ENCODE measurements around the gene UNC119.
"Not testable (repeated sequence)": the region's sequence is repeated elsewhere in the genome, so short reads cannot be mapped to it uniquely, and the experiment has no call there.

UNC119 gene

DNA sequence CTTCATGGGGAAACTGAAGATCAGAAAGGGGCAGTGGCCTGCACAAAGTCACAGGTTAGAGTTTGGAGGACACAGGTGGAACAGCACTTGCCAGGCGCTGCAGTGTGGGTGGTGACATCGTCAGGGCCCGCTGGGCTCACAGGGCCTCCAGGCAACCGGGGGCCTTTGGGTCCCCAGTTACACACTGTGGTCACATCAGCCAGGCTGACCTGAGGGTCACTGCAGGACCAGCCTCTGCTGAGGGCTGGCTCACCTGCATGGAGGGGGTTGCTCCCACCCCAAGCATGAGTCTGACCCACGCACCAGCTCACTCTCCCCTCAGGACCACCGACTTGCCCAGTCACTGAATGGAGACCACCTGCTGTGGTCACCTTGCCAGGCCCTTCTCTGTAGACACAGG, 29.2 kb downstream of the UNC119 start:
- H3K4me1 ChIP-seq (ENCODE audit: control insufficient read depth in 1 of 2, insufficient read depth in 1 of 2, low read depth in 1 of 2, low read length in 1 of 2) = no peaks in the 10 kb centered on the region
- no peak overlapping the region for H3K4me3 ChIP-seq (ENCODE audit: low read depth in 1 of 2, low read length in 1 of 2)
- no peaks in the 10 kb centered on the region for H3K36me3 ChIP-seq
- no peaks in the 10 kb centered on the region for H3K9me3 ChIP-seq
- TF ChIP-seq, protein P1, sequence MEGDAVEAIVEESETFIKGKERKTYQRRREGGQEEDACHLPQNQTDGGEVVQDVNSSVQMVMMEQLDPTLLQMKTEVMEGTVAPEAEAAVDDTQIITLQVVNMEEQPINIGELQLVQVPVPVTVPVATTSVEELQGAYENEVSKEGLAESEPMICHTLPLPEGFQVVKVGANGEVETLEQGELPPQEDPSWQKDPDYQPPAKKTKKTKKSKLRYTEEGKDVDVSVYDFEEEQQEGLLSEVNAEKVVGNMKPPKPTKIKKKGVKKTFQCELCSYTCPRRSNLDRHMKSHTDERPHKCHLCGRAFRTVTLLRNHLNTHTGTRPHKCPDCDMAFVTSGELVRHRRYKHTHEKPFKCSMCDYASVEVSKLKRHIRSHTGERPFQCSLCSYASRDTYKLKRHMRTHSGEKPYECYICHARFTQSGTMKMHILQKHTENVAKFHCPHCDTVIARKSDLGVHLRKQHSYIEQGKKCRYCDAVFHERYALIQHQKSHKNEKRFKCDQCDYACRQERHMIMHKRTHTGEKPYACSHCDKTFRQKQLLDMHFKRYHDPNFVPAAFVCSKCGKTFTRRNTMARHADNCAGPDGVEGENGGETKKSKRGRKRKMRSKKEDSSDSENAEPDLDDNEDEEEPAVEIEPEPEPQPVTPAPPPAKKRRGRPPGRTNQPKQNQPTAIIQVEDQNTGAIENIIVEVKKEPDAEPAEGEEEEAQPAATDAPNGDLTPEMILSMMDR (IDR thresholded peaks at IDR 0.05) = no peak
- peaks cover 5% of the 10 kb centered on the region for H3K27me3 ChIP-seq
- H3K27ac ChIP-seq = no peak overlapping the region

DNA sequence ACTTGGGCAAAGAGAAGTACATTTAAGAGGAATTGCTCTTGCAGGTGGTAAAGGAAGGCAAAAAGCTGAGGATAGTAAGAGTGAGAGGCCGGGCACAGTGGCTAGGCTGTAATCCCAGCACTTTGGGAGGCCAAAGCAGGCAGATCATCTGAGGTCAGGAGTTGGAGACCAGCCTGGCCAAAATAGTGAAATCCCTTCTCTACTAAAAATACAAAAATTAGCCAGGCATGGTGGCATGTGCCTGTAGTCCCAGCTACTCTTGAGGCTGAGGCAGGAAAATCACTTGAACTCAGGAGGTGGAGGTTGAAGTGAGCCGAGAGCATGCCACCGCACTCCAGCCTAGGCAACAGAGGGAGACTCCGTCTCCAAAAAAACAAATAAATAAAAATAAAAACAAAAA, 30.1 kb downstream of the UNC119 start:
- H3K27ac ChIP-seq; H3K4me3 ChIP-seq (ENCODE audit: low read depth in 1 of 2, low read length in 1 of 2); H3K4me1 ChIP-seq (ENCODE audit: control insufficient read depth in 1 of 2, insufficient read depth in 1 of 2, low read depth in 1 of 2, low read length in 1 of 2); H3K9me3 ChIP-seq; H3K36me3 ChIP-seq; H3K27me3 ChIP-seq: not testable (repeated sequence)

DNA sequence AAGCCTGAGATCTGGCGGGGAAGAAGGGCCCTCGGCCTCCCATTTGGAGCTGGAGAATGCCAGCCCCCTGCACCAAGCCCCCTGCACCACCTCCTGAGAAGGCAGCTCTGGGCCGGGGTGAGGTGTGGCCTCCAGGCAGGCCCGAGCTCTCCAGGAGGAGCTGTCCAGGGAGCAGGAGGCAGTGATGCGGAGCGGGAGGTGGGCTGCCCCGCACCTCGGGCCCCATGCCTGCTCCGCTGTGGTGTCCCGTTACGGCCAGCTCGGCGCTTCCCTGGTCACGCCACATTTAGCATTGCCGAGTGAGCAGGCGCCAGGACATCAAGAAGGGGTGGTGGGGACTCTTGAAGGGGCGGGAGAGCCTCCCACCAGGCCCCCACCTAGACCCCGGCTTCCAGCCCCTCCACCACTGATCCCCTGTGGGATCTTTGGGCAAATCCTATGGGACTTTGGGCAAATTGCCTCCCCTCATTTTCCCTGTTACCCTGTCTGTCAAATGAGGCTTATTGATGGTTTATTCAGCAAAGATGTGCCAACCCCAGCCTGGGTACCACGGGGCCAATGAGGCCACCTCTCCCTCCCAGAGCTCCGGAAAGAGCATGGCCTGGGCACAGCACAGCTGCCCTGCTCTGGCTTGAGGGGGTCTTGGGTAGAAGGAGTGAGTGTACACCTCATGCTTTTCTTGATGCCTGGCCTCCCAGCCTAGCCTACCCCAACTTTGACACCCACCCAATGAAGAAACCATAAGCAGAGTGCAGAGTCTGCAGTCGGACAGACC, 30.9 kb downstream of the UNC119 start:
- TF ChIP-seq, protein P1 (IDR thresholded peaks at IDR 0.05) = no peak
- H3K9me3 ChIP-seq = no peaks in the 10 kb centered on the region
- H3K36me3 ChIP-seq = no peaks in the 10 kb centered on the region
- no peak overlapping the region for H3K4me3 ChIP-seq (ENCODE audit: low read depth in 1 of 2, low read length in 1 of 2)
- H3K4me1 ChIP-seq (ENCODE audit: control insufficient read depth in 1 of 2, insufficient read depth in 1 of 2, low read depth in 1 of 2, low read length in 1 of 2) = no peaks in the 10 kb centered on the region
- H3K27ac ChIP-seq = no peak overlapping the region
- peaks cover 5% of the 10 kb centered on the region for H3K27me3 ChIP-seq

DNA sequence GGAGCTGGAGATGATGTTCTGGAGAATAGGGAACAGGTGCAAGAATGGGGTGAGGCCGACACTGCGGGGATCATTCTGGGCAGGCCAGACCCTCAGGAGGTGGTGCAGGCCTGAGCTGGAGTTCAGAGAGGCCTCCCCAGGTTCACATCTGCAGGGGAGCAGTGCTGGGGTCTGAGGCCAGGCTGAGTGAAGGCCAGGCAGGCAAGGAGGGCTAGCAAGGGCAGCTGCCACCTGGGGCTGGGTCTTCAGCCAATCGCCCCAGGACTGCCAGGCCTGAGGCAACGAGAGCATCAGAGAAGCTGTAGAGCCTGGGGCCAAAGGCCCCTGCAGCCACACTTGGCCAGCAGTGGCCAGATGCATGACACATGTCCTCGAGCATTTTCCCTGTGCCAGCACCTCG, 31.7 kb downstream of the UNC119 start:
- no peaks in the 10 kb centered on the region for H3K4me1 ChIP-seq (ENCODE audit: control insufficient read depth in 1 of 2, insufficient read depth in 1 of 2, low read depth in 1 of 2, low read length in 1 of 2)
- TF ChIP-seq, protein P1 (IDR thresholded peaks at IDR 0.05) = no peak
- peaks cover 5% of the 10 kb centered on the region for H3K27me3 ChIP-seq
- no peak overlapping the region for H3K27ac ChIP-seq
- no peaks in the 10 kb centered on the region for H3K36me3 ChIP-seq
- H3K9me3 ChIP-seq = no peaks in the 10 kb centered on the region
- H3K4me3 ChIP-seq (ENCODE audit: low read depth in 1 of 2, low read length in 1 of 2) = no peak overlapping the region

DNA sequence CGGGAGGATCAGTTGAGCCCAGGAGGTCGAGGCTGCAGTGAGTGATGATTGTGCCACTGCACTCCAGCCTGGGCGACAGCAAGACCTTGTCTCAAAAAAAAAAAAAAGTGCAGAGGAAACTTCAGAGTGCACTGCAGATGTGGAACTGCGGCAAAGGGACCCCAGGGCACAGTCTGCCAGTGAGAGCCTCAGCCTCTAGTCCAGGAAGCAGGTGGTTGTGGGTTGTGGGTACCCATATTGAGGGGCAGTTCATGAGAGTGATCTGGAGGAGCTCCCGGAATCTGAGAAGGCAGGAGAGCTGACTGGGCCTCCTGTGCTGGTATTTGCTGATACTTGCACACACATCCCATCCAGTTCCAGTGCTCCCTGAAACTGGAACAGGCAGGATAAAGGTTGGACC, 33.2 kb downstream of the UNC119 start:
- no peak overlapping the region for H3K27ac ChIP-seq
- no peaks in the 10 kb centered on the region for H3K9me3 ChIP-seq
- no peaks in the 10 kb centered on the region for H3K36me3 ChIP-seq
- TF ChIP-seq, protein P1 (IDR thresholded peaks at IDR 0.05) = no peak
- no peaks in the 10 kb centered on the region for H3K4me1 ChIP-seq (ENCODE audit: control insufficient read depth in 1 of 2, insufficient read depth in 1 of 2, low read depth in 1 of 2, low read length in 1 of 2)
- peaks cover 5% of the 10 kb centered on the region for H3K27me3 ChIP-seq
- H3K4me3 ChIP-seq (ENCODE audit: low read depth in 1 of 2, low read length in 1 of 2) = no peak overlapping the region

DNA sequence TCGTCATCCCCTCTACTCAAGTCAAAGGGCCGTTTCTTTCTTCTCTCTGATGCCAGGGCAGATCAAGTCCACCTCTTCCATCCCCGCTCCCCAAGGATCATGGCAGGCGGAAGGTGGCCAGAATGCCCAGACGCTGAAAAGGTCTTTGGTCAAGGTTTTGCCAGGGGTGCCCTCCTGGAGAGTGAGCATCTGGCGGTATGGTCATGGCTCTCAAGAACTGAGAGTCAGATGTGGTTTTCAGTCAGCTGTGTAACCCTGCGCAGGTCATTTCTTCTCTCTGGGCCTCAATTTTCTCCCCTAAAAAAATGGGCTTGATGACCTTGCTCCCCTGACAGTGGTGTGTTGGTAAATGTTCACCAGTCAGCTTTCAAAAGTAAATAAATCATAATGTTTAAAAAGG, 33.8 kb downstream of the UNC119 start:
- Histone ChIP-seq H3K27me3 (peaks cover 5% of the 10 kb centered on the region), H3K36me3 (no peaks in the 10 kb centered on the region), H3K4me3 (ENCODE audit: low read depth in 1 of 2, low read length in 1 of 2) (no peak overlapping the region), H3K27ac (no peak overlapping the region), H3K4me1 (ENCODE audit: control insufficient read depth in 1 of 2, insufficient read depth in 1 of 2, low read depth in 1 of 2, low read length in 1 of 2) (no peaks in the 10 kb centered on the region), H3K9me3 (no peaks in the 10 kb centered on the region)
- TF ChIP-seq, protein P1 (IDR thresholded peaks at IDR 0.05) = no peak

Measured in neutrophil (primary cell).